Lung microvascular endothelial cell (primary cell): ENCODE measurements around the gene ITGAL. TPM values are rescaled to one million over a fixed set of nuclear protein-coding genes. Genes with fewer than 3 reads are reported as not detected.
"Not testable (repeated sequence)": the region's sequence is repeated elsewhere in the genome, so short reads cannot be mapped to it uniquely, and the experiment has no call there.

ENCODE experiments used
- DNase-seq, 2 donors: peaks; one replicate each; pipeline versions ENCODE4 v3.0.0 to v3.0.0-alpha.2; 2010; ENCODE audit warnings: low read depth in 2 of 2
- total RNA-seq: library from RNA; depleted of rRNA; stranded (reverse); fragments of >200 nt; gene quantifications from 2 replicates; pipeline ENCODE4 v1.2.1, GENCODE V29; 2014

ITGAL gene
- not detected in 2 replicates for total RNA-seq

DNA sequence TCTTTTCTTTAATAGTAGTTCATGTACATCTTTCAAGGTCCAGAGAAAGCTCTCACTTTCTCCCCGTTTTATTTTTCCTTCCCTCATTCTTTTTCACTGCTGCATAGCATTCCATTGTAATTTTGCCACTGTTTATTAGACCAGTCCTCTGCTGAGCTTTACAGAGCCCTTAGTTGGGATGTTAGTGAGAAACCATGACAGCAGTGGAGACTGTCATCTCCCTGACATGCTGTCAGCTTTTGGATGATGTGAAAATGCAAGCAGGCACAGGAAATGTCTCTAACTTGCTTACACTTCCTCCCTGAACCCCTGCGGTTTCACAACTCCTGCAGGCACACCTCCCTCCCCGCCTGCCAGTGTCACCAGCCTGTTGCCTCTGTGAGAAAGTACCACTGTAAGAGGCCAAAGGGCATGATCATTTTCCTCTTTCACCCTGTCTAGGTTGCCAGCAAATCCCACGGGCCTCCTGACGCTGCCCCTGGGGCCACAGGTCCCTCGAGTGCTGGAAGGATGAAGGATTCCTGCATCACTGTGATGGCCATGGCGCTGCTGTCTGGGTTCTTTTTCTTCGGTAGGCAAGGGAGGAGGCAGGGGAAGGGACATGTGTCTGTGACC lies at the start of gene ITGAL:
ITGAL (plus strand) TSS at position 415 of the 615 bp plus-strand sequence; CDS start at position 511, 96 bp downstream.
- DNase-seq: no peak

DNA sequence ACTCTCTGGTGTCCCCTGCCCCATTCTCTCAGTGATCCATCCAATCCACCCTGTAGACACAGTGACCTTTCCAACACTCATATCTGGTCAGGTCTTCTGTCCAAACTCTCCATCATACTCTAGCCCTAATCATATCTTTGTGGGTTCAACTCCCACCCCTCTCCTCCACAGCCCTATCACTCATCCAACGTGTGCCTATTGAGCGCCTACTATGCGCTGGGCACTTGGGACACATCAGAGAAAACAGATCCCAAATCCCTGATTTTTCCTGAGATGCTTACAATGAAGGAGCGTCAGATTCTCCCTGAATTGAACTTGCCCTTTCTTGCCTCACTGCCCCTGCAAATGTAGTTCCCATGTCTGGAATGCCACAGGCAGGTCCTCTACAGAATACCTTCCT lies 44.5 kb upstream of the ITGAL start:
- no peak for DNase-seq

- no peak for DNase-seq
Observed at GRCh38 chr16:30429418-30429677, 43.2 kb upstream of the ITGAL start.

DNA sequence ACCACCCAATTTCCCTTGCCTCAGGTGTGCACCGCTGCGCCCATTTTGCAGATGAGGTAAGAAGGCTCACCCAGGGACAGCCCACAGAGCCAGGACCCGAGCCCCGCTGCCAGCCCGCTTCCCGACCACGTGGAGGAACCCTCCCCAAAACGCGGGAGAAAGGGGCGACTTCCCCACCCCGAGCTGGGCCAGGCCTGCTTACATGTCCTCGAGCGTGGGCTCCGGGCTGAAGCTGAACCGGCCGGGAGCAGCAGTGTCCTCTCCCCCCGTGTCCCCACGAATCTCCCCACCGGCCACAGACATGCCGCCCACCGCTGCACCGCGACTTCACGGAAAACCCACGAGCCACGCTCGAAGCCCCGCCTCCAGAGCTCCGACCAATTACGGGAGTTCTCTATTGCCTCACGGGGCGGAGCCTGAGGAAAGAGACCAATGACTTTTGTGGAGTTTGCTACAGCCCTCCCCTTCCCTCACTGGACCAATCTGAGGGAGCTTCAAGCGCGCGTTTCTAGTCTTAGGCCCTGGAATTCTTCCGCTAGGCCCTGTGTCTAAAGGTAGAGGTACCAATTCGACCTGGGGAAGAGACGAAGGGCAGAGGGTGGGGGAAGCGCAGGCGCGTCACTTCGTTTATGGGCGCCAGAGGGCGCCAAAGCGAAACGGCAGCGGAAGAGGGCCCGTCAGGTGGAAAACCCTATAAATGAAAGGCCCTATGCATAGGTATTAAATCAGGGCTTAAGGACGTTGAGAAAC lies 42.7 kb upstream of the ITGAL start, which contains the start of gene DCTPP1:
DCTPP1 (minus strand) TSS at position 353 of the 750 bp plus-strand sequence; CDS start at position 303, 50 bp downstream.
- peak; percentile 97 to 98 for DNase-seq

- no peak for DNase-seq
Observed at GRCh38 chr16:30430428-30430970, 42.0 kb upstream of the ITGAL start.

GRCh38 chr16:30434852-30435251 lies 37.7 kb upstream of the ITGAL start:
- no peak for DNase-seq

- DNase-seq: no peak
Observed at GRCh38 chr16:30437511-30438046, 35.0 kb upstream of the ITGAL start.

DNA sequence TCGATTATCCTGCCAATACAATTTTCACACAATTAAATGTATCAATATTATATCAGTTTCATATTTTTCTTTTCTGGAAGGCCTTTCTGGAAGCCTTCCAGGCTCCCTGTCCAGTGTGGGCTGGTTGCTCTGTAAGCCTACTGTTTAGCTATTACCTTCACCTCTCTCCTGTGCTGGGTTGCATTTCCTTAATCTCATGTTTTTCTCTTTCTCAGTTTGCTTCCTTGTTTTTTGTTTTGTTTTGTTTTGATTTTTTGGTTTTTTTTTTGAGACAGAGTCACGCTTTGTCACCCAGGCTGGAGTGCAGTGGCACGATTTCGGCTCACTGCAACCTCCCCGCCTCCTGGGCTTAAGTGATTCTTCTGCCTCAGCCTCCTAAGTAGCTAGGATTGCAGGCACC lies 33.7 kb upstream of the ITGAL start:
- no peak for DNase-seq

- no peak for DNase-seq
Observed at GRCh38 chr16:30439720-30440348, 32.7 kb upstream of the ITGAL start.

GRCh38 chr16:30443631-30444030 lies 28.9 kb upstream of the ITGAL start:
- DNase-seq: no peak

DNA sequence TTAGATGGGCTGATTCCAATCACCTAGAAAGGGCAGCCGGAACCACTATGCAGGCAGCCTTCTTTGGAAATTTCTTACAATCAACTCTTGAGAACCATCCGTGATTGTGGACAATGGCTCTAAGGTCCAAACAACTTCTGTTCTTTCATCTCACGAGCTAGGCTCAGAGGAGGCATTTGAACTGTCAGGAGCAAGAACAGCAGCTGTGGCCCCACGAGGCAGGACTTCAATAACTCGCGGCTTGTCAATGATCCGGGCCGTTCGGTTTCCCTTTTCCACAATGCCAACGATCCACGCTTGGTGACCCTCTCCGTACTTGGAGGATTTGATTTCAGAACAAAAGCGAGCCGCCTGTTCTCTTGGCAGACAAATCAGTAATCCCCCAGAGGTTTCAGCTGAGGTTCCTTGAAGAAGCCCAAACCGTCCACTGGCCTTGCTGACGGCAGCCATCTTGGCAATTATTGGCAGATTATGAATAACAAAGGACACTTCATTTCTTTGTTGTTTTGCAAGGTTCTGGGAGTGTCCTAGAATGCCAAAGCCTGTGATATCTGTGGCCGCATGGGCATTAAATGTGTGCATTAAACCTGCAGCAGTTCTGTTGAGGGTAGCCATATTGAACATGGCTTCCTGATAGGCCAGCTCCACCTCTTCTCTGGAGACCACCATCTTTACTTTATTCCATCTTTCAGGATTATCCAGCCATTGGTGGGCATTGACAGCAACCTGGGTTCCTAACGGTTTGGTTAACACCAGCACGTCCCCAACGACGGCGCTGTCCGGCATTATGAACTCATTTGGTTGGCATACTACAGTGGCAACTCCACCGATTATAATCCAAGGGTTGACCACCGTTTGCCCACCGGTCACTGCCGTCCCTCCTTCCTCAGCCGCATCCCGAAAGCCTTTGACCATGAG lies 28.1 kb upstream of the ITGAL start:
- DNase-seq: no peak

DNA sequence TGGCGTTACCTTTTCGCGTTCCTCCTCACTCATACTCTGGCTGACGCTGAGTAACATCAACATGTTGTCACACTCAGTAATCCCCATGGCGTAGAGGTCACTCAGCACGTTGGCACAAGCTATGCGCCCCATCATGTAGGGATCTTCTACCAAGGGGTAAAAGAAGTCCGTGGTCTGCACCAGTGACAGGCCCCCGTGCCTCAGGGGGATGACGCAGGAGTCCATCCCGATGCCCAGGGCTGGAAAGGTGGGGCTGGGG lies 27.5 kb upstream of the ITGAL start:
- no peak for DNase-seq

DNA sequence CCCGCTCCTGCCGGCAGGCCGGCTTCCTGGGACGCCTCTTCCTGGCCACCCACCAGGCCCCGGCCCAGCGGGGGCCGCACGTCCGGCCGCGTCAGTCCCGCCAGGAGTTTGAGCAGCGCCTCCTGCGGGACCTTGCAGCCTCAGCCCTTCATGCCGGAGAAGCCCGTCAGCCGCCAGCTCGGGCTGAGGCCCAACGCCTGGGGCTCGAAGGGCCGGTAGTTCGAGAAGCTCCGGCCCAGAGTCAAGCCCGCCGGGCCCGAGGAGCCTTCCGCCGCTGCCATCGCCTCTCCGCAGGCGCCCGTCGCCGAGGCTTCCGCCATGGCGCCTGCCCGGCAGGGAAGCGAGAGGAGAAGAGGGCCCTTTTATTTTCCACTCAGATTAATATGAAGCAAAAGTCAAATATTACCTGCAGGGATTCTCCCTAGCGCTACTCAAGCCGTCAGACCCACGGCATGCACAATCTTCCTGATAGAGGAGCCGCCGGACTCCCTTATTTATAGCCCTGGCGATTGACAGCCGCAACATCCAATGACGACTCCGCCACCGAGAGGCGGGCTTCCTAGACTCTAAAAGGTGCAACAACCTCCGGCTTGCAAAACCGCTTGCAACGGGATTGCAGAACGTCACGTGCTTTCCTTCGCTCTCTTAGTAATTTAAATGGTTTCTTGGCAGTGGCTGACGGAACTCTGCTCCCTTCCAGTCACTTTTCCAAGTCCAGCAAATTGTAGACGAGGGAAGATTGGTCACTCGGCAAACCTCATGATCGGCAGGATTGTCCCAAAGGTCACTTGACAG lies 26.9 kb upstream of the ITGAL start, which contains the start of gene SEPHS2:
SEPHS2 (minus strand) TSS at position 467 of the 795 bp plus-strand sequence; CDS start at position 320, 147 bp downstream.
- peak; percentile 98 for DNase-seq

- DNase-seq: no peak
Observed at GRCh38 chr16:30446203-30446595, 26.3 kb upstream of the ITGAL start.

DNA sequence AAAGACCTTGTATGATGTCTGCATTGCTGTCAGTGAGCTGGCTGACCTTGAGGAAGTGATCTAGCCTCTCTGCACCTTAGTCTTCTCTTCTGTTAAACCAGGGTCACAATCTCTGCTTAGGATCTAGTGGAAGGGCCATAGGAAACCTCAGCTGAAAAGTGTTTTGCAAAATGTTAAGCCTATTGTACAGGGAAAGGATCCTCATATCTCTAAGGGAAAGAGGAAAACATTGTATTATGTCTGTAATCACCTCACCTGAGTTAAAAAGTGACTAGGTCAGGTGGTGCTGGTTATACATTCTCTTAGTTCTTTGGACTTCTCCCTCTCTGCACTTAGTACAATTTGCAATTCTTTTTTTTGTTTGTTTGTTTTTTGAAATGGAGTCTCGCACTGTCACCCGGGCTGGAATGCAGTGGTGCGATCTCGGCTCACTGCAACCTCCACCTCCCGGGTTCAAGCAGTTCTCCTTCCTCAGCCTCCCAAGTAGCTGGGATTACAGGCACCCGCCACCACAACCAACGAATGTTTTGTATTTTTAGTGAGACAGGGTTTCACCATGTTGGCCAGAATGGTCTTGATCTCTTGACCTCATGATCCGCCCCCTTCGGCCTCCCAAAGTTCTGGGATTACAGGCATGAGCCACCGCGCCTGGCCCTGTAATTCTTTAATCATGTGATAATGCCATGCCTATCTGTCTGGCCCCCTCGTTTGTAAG lies 24.9 kb upstream of the ITGAL start:
- DNase-seq: no peak

GRCh38 chr16:30449116-30449435 lies 23.5 kb upstream of the ITGAL start:
- DNase-seq: no peak

- DNase-seq: not testable (repeated sequence)
Observed at GRCh38 chr16:30452709-30453580, 19.6 kb upstream of the ITGAL start.

DNA sequence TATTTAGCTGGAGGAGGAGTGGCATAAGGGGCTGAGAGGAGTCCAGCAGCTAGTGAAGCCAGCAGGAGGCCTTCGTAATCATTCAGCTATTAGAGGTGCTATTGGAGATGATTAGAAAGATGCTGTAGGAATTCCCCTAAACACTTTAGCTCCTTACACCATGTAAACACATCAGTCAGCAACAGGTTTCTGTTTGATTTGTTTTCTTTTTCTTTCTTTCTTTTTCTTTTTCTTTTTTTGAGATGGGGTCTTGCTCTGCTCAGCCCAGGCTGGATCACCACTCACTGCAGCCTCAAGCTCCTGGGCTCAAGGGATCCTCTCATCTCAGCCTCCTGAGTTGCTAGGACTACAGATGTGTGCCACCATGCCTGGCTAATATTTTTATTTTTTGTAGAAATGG lies 16.2 kb upstream of the ITGAL start:
- no peak for DNase-seq

GRCh38 chr16:30457256-30457655 lies 15.3 kb upstream of the ITGAL start:
- DNase-seq: no peak
